Measurements from ENCODE around the gene MYCBP2. TPM values are rescaled to one million over a fixed set of nuclear protein-coding genes. Genes with fewer than 3 reads are reported as not detected.

The MYCBP2 gene
- polyA plus RNA-seq, 1 of the 3 experiments (the other 2 are of a cell fraction) = 18.5 TPM

- TF ChIP-seq, protein P1, sequence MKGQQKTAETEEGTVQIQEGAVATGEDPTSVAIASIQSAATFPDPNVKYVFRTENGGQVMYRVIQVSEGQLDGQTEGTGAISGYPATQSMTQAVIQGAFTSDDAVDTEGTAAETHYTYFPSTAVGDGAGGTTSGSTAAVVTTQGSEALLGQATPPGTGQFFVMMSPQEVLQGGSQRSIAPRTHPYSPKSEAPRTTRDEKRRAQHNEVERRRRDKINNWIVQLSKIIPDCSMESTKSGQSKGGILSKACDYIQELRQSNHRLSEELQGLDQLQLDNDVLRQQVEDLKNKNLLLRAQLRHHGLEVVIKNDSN (IDR thresholded peaks at IDR 0.05; ENCODE audit: borderline replicate concordance, low read depth) = no peak
- TF ChIP-seq JUND (IDR thresholded peaks at IDR 0.05) = no peak
- TF ChIP-seq TEAD4 (IDR thresholded peaks at IDR 0.05; ENCODE audit: borderline replicate concordance, insufficient read depth) = no peak
- no peak for TF ChIP-seq SIN3A (IDR thresholded peaks at IDR 0.05; ENCODE audit: borderline replicate concordance, low read depth, low read length)
- TF ChIP-seq RCOR1 (IDR thresholded peaks at IDR 0.05; ENCODE audit: low read length) = no peak
- no peak for TF ChIP-seq NRF1 (IDR thresholded peaks at IDR 0.05; ENCODE audit: low read depth, low read length)
- TF ChIP-seq, protein P2, sequence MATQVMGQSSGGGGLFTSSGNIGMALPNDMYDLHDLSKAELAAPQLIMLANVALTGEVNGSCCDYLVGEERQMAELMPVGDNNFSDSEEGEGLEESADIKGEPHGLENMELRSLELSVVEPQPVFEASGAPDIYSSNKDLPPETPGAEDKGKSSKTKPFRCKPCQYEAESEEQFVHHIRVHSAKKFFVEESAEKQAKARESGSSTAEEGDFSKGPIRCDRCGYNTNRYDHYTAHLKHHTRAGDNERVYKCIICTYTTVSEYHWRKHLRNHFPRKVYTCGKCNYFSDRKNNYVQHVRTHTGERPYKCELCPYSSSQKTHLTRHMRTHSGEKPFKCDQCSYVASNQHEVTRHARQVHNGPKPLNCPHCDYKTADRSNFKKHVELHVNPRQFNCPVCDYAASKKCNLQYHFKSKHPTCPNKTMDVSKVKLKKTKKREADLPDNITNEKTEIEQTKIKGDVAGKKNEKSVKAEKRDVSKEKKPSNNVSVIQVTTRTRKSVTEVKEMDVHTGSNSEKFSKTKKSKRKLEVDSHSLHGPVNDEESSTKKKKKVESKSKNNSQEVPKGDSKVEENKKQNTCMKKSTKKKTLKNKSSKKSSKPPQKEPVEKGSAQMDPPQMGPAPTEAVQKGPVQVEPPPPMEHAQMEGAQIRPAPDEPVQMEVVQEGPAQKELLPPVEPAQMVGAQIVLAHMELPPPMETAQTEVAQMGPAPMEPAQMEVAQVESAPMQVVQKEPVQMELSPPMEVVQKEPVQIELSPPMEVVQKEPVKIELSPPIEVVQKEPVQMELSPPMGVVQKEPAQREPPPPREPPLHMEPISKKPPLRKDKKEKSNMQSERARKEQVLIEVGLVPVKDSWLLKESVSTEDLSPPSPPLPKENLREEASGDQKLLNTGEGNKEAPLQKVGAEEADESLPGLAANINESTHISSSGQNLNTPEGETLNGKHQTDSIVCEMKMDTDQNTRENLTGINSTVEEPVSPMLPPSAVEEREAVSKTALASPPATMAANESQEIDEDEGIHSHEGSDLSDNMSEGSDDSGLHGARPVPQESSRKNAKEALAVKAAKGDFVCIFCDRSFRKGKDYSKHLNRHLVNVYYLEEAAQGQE (IDR thresholded peaks at IDR 0.05; ENCODE audit: low read depth, low read length) = no peak
These were observed 295.1 kb downstream of the MYCBP2 start (continued) for GRCh38 chr13:77031656-77032243.

- WGBS (ENCODE audit: low lambda C conversion rate) = 96% methylated on average over 1 of the region's 1 CpG
- no peak overlapping the region for H3K27ac ChIP-seq (ENCODE audit: low read depth in 2 of 2, low read length in 1 of 2)
- no peaks in the 10 kb centered on the region for H3K9me3 ChIP-seq
- H4K20me1 ChIP-seq (ENCODE audit: insufficient read depth) = peaks cover 19% of the 10 kb centered on the region
- H2AFZ ChIP-seq (ENCODE audit: low read depth) = no peak overlapping the region
- no peaks in the 10 kb centered on the region for H3K9me2 ChIP-seq
- peaks cover 20% of the 10 kb centered on the region for H3K79me2 ChIP-seq (ENCODE audit: insufficient read depth)
- ChIA-PET POLR2A (no interaction called here), CTCF (no interaction called here)
- no peaks in the 10 kb centered on the region for H3K36me3 ChIP-seq (replicated peaks in 1 of 2; ENCODE audit: control insufficient read depth in 1 of 2, insufficient read depth in 2 of 2, low read length in 1 of 2)
- DNase-seq = no peak
- H3K4me1 ChIP-seq (ENCODE audit: control insufficient read depth in 1 of 2, insufficient read depth in 2 of 2, low read depth in 1 of 2, low read length in 1 of 2) = peaks cover 9 to 14% of the 10 kb centered on the region in 2 experiments; a peak in 3 of 4 replicates
- H3F3A ChIP-seq (replicated peaks; ENCODE audit: insufficient read depth) = peaks cover 10% of the 10 kb centered on the region
- no peak overlapping the region for H3K4me3 ChIP-seq (ENCODE audit: low read depth in 2 of 2, low read length in 1 of 2)
- H3K27me3 ChIP-seq (ENCODE audit: insufficient read depth) = no peaks in the 10 kb centered on the region
- no peak overlapping the region for H3K4me2 ChIP-seq
- no peak overlapping the region for H3K9ac ChIP-seq
- TF ChIP-seq TEAD4 (IDR thresholded peaks at IDR 0.05; ENCODE audit: borderline replicate concordance, insufficient read depth) = no peak
- no peak for TF ChIP-seq CHD2 (IDR thresholded peaks at IDR 0.05; ENCODE audit: low read length, partially characterized antibody)
- TF ChIP-seq, protein P2 (IDR thresholded peaks at IDR 0.05; ENCODE audit: low read depth, low read length) = no peak
- TF ChIP-seq EP300 (IDR thresholded peaks at IDR 0.05; ENCODE audit: borderline replicate concordance in 1 of 2, low read depth in 1 of 2, low read length in 1 of 2) = no peak
- TF ChIP-seq YY1 (IDR thresholded peaks at IDR 0.05; ENCODE audit: low read depth) = no peak
- TF ChIP-seq SMC3 (IDR thresholded peaks at IDR 0.05; ENCODE audit: low read depth, low read length) = no peak
- TF ChIP-seq JUND (IDR thresholded peaks at IDR 0.05) = no peak
- TF ChIP-seq TCF12 (IDR thresholded peaks at IDR 0.05) = no peak
- TF ChIP-seq, protein P3, sequence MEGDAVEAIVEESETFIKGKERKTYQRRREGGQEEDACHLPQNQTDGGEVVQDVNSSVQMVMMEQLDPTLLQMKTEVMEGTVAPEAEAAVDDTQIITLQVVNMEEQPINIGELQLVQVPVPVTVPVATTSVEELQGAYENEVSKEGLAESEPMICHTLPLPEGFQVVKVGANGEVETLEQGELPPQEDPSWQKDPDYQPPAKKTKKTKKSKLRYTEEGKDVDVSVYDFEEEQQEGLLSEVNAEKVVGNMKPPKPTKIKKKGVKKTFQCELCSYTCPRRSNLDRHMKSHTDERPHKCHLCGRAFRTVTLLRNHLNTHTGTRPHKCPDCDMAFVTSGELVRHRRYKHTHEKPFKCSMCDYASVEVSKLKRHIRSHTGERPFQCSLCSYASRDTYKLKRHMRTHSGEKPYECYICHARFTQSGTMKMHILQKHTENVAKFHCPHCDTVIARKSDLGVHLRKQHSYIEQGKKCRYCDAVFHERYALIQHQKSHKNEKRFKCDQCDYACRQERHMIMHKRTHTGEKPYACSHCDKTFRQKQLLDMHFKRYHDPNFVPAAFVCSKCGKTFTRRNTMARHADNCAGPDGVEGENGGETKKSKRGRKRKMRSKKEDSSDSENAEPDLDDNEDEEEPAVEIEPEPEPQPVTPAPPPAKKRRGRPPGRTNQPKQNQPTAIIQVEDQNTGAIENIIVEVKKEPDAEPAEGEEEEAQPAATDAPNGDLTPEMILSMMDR (IDR thresholded peaks at IDR 0.05) = no peak
- TF ChIP-seq NFIC (IDR thresholded peaks at IDR 0.05; ENCODE audit: borderline replicate concordance) = no peak
- TF ChIP-seq, protein P4, sequence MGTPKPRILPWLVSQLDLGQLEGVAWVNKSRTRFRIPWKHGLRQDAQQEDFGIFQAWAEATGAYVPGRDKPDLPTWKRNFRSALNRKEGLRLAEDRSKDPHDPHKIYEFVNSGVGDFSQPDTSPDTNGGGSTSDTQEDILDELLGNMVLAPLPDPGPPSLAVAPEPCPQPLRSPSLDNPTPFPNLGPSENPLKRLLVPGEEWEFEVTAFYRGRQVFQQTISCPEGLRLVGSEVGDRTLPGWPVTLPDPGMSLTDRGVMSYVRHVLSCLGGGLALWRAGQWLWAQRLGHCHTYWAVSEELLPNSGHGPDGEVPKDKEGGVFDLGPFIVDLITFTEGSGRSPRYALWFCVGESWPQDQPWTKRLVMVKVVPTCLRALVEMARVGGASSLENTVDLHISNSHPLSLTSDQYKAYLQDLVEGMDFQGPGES (IDR thresholded peaks at IDR 0.05; ENCODE audit: low read depth, low read length) = no peak
- TF ChIP-seq FOXJ3 (CRISPR knock-in tag; IDR thresholded peaks at IDR 0.05) = no peak
- no peak for TF ChIP-seq POLR2AphosphoS5 (IDR thresholded peaks at IDR 0.05; ENCODE audit: low read depth, low read length)
- TF ChIP-seq, protein P5, sequence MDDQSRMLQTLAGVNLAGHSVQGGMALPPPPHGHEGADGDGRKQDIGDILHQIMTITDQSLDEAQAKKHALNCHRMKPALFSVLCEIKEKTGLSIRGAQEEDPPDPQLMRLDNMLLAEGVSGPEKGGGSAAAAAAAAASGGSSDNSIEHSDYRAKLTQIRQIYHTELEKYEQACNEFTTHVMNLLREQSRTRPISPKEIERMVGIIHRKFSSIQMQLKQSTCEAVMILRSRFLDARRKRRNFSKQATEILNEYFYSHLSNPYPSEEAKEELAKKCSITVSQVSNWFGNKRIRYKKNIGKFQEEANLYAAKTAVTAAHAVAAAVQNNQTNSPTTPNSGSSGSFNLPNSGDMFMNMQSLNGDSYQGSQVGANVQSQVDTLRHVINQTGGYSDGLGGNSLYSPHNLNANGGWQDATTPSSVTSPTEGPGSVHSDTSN (IDR thresholded peaks at IDR 0.05) = no peak
- TF ChIP-seq RAD21 (IDR thresholded peaks at IDR 0.05; ENCODE audit: low read length) = no peak
These were observed 297.5 kb downstream of the MYCBP2 start for GRCh38 chr13:77029436-77029835.
